BLaER1 (cell line): Measurements from ENCODE around the gene SYNGR4.

ENCODE experiments used
- H3K27ac ChIP-seq: shearing (Covaris generic); formaldehyde crosslinking; 2 replicates; pipeline ENCODE4 v1.8.1; 2022
- H3K27me3 ChIP-seq: shearing (Covaris generic); formaldehyde crosslinking; 2 replicates; pipeline ENCODE4 v1.8.1; 2022
- H3K36me3 ChIP-seq: shearing (Covaris generic); formaldehyde crosslinking; 2 replicates; pipeline ENCODE4 v1.8.1; 2022
- H3K4me1 ChIP-seq: shearing (Covaris generic); formaldehyde crosslinking; 2 replicates; pipeline ENCODE4 v1.8.1; 2022
- H3K4me2 ChIP-seq: shearing (Covaris generic); formaldehyde crosslinking; 2 replicates; pipeline ENCODE4 v1.8.1; 2022
- H3K4me3 ChIP-seq: shearing (Covaris generic); formaldehyde crosslinking; 2 replicates; pipeline ENCODE4 v1.8.1; 2022
- H3K9ac ChIP-seq: shearing (Covaris generic); formaldehyde crosslinking; 2 replicates; pipeline ENCODE4 v1.8.1; 2022
- H3K9me3 ChIP-seq: shearing (Covaris generic); formaldehyde crosslinking; 2 replicates; pipeline ENCODE4 v1.8.1; 2022
- H4K20me1 ChIP-seq: shearing (Covaris generic); formaldehyde crosslinking; 2 replicates; pipeline ENCODE4 v1.8.1; 2022
- Cebpa-rat ChIP-seq: shearing (Covaris generic); IDR thresholded peaks from 2 replicates; pipeline ENCODE4 v1.8.1; 2022

SYNGR4 gene

DNA sequence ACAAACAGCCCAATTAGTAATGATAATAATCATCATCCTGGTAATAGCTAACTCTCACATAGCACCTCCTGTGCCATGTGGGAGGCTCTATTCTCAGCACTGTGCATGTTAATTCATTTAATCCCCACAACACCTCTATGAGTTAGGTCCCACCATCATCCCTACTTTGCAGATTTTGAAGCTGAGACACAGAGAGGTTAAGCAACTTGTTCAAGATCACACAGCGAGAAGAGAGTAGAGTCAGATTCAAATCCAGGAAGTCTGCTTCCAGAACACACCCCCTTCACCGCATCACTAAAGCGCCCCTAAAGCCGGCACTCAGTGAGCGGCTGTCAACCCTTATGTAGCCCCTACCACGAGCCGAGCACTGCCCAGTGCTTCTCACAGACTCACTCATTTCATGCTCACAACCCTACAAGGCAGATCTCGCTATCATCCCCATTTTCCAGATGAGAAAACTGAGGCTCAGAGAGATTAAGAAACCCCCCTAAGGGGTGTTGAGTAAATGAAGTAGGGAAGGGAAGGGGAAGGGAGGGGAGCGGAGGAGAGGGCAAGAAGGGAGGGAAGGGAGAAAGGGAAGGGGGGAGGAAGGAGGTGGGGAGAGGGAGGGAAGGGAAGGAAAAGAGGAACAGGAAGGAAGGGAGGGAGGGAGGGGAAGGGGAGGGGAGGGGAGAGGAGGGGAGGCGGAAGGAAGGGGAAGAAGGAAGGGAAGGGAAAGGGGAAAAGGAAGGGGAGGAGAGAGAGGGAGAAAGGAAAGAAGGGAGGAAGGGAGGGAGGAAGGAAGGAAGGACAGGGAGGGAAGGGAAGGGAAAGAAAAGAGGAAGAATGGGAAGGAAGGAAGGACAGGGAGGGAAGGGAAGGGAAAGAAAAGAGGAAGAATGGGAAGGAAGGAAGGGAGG lies 22.4 kb upstream of the SYNGR4 start:
- no peak overlapping the region for H3K4me3 ChIP-seq
- H3K9ac ChIP-seq: no peak overlapping the region
- H3K36me3 ChIP-seq: peaks cover 3% of the 10 kb centered on the region; the same call in 1 of the 2 replicates
- H3K4me2 ChIP-seq: no peak overlapping the region
- no peaks in the 10 kb centered on the region for H3K9me3 ChIP-seq
- no peaks in the 10 kb centered on the region for H3K27me3 ChIP-seq
- no peaks in the 10 kb centered on the region for H4K20me1 ChIP-seq
- no peak for TF ChIP-seq Cebpa-rat
- peaks cover 6% of the 10 kb centered on the region; the same call in 1 of the 2 replicates for H3K4me1 ChIP-seq
- H3K27ac ChIP-seq: no peak overlapping the region

DNA sequence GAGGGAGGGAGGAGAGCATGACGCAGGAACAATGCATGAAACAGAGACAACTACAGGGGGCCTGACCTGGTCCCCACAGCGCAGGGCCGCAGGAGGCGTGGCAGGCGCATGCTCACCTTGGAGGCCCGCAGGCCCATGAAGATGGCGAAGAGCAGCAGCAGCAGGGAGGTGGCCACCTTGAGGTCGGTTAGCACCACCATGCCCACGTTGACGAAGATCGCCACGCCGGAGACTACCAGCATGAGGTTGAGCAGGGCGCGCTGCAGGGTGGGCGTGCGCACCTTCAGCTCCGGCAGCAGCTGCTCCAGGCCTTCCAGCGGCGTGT lies 21.8 kb upstream of the SYNGR4 start:
- Histone ChIP-seq H3K27ac (no peak overlapping the region), H3K36me3 (peaks cover 3% of the 10 kb centered on the region; the same call in 1 of the 2 replicates), H3K9ac (no peak overlapping the region), H3K9me3 (no peaks in the 10 kb centered on the region), H3K4me1 (peaks cover 6% of the 10 kb centered on the region; the same call in 1 of the 2 replicates), H3K4me3 (no peak overlapping the region), H3K4me2 (no peak overlapping the region), H3K27me3 (no peaks in the 10 kb centered on the region), H4K20me1 (no peaks in the 10 kb centered on the region)
- TF ChIP-seq Cebpa-rat: no peak

DNA sequence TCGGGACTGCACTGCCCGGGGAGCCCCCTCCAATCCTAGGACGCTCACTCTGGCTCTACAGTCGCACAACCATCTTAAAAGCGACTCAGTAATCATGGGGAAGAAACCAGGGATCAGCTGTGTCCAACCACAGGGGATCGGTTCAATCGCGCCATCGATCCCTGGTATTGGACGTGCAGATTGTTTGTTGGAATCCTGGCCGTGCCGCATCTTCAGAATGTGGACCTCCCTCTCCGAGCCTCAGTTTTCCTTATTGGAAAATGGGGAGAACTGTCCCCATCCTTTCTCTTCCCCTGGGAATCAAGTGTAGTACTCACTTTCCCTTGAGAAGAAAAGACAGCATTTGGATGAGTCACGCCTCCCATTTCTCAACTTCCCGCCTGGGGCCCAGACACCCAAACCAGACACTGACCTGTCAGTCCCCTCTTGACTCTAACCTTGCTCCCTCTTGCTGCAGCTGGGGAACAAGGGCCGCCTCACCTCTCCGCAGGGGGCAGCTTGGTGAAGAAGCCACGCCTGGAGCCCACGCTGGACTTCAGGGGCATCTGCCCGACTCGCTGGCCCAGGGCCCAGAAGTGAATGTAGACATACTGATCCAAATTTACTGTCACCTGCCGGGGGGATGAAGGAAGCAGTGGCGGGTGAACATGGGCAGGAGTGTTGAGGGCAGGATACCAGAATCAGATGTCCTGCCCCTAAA lies 21.2 kb upstream of the SYNGR4 start:
- Histone ChIP-seq H3K4me2 (no peak overlapping the region), H3K4me3 (no peak overlapping the region), H4K20me1 (no peaks in the 10 kb centered on the region), H3K27me3 (no peaks in the 10 kb centered on the region), H3K9me3 (no peaks in the 10 kb centered on the region), H3K4me1 (peaks cover 6% of the 10 kb centered on the region; the same call in 1 of the 2 replicates), H3K27ac (no peak overlapping the region), H3K9ac (no peak overlapping the region), H3K36me3 (peaks cover 3% of the 10 kb centered on the region; the same call in 1 of the 2 replicates)
- no peak for TF ChIP-seq Cebpa-rat

DNA sequence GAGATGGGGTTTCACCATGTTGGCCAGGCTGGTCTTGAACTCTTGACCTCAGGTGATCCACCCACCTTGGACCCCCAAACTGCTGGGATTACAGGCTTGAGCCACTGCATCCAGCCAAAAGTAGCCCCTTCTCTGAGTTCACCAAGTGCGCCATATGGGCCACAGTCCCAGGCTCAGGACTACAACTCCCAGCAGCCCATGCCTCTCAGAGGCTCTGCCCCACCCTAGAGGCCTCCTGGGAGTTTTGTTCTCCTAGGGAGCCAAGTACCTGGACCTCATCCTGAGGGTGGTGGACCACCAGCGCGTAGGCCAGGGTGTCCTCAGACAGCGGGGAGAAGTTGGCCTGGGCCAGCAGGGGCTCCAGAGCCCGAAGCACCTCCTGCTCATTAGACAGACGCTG lies 19.3 kb upstream of the SYNGR4 start:
- H3K36me3 ChIP-seq: peaks cover 3% of the 10 kb centered on the region; the same call in 1 of the 2 replicates
- no peak overlapping the region for H3K4me3 ChIP-seq
- no peaks in the 10 kb centered on the region for H4K20me1 ChIP-seq
- H3K9me3 ChIP-seq: no peaks in the 10 kb centered on the region
- H3K4me1 ChIP-seq: peaks cover 6% of the 10 kb centered on the region; the same call in 1 of the 2 replicates
- TF ChIP-seq Cebpa-rat: no peak
- no peaks in the 10 kb centered on the region for H3K27me3 ChIP-seq
- no peak overlapping the region for H3K9ac ChIP-seq
- no peak overlapping the region for H3K27ac ChIP-seq
- H3K4me2 ChIP-seq: no peak overlapping the region

DNA sequence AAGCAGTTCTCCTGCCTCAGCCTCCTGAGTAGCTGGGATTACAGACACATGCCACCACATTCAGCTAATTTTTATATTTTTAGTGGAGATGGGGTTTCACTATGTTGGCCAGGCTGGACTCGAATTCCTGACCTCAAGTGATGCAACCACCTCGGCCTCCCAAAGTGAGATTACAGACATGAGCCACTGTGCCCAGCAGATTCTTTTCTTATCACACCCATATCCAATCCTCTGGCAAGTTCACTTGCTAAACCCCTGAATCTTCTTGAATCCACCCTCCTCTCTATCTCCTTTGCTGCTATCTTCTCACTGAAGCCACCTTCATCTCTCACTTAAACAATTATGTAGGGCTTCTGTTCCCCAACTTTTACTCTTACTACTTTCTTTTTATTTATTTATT lies 18.0 kb upstream of the SYNGR4 start:
- no peak overlapping the region for H3K4me3 ChIP-seq
- no peak overlapping the region for H3K4me2 ChIP-seq
- no peaks in the 10 kb centered on the region for H4K20me1 ChIP-seq
- no peaks in the 10 kb centered on the region for H3K27me3 ChIP-seq
- no peak overlapping the region for H3K9ac ChIP-seq
- H3K9me3 ChIP-seq: no peaks in the 10 kb centered on the region
- no peak overlapping the region for H3K27ac ChIP-seq
- peaks cover 3% of the 10 kb centered on the region; the same call in 1 of the 2 replicates for H3K36me3 ChIP-seq
- TF ChIP-seq Cebpa-rat: no peak
- H3K4me1 ChIP-seq: no peaks in the 10 kb centered on the region

DNA sequence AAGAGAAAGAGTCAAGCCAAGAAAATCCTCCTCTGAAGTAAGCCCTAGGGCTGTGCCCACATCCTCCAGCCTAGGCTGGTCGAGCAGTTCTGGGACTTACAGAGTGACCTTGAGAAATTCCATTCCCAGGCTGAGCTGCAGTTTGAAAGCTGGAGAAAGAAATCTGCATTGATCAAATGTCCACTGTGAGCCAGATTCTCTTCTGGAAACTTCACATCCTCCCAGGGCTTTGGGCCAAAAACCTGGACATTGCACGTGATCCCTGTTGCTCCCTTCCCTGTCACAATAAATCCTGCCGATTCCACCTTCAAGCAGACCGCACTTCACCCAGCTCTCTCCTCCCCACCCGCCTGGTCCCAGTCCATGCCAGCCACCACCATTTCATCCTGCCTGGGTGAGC lies 16.1 kb upstream of the SYNGR4 start:
- Histone ChIP-seq H3K27me3 (no peaks in the 10 kb centered on the region), H3K4me1 (no peaks in the 10 kb centered on the region), H3K9ac (no peak overlapping the region), H4K20me1 (no peaks in the 10 kb centered on the region), H3K4me3 (no peak overlapping the region), H3K4me2 (no peak overlapping the region), H3K36me3 (peaks cover 3% of the 10 kb centered on the region; the same call in 1 of the 2 replicates), H3K9me3 (no peaks in the 10 kb centered on the region), H3K27ac (no peak overlapping the region)
- no peak for TF ChIP-seq Cebpa-rat

DNA sequence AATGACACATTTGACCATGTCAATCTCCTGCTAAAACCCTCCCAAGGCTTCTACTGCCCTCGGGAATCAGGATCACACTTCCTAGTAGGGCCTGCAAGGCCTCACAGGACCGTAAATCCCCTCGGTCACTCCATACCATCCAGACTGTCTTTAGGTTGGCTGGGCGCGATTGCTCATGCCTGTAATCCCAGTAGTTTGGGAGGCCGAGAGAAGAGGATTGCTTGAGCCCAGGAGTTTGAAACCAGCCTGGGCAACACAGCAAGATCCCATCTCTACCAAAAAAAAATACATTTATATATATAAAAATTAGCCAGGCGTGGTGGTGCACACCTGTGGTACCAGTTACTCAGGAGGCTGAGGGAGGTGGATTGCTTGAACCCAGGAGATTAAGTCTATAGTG lies 15.4 kb upstream of the SYNGR4 start:
- no peak overlapping the region for H3K9ac ChIP-seq
- H4K20me1 ChIP-seq: no peaks in the 10 kb centered on the region
- no peaks in the 10 kb centered on the region for H3K36me3 ChIP-seq
- no peak for TF ChIP-seq Cebpa-rat
- no peak overlapping the region for H3K4me2 ChIP-seq
- no peaks in the 10 kb centered on the region for H3K9me3 ChIP-seq
- no peak overlapping the region for H3K27ac ChIP-seq
- no peaks in the 10 kb centered on the region for H3K4me1 ChIP-seq
- no peaks in the 10 kb centered on the region for H3K27me3 ChIP-seq
- H3K4me3 ChIP-seq: no peak overlapping the region

DNA sequence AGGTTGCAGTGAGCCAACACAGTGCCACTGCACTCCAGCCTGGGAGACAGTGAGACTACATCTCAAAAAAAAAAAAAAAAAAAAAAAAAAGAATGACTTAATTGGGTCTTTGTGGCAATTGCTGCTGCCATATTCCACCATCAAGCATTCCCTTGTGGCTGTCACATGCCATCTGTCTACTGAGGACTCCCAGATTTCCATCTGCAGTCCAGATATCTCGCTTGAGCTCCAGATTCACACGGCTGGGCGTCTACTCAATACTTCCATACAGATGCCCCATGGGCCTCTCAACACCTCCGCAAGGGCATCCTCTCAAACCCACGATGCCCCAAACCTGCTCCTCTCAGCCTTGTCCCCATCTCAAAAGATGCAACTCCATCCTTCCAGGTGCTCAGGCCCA lies 13.3 kb upstream of the SYNGR4 start:
- Histone ChIP-seq H3K4me2 (no peak overlapping the region), H3K4me1 (peaks cover 15% of the 10 kb centered on the region), H3K4me3 (no peak overlapping the region), H3K36me3 (no peaks in the 10 kb centered on the region), H3K27me3 (no peaks in the 10 kb centered on the region), H3K9ac (no peak overlapping the region), H3K9me3 (no peaks in the 10 kb centered on the region), H3K27ac (no peak overlapping the region), H4K20me1 (no peaks in the 10 kb centered on the region)
- no peak for TF ChIP-seq Cebpa-rat

DNA sequence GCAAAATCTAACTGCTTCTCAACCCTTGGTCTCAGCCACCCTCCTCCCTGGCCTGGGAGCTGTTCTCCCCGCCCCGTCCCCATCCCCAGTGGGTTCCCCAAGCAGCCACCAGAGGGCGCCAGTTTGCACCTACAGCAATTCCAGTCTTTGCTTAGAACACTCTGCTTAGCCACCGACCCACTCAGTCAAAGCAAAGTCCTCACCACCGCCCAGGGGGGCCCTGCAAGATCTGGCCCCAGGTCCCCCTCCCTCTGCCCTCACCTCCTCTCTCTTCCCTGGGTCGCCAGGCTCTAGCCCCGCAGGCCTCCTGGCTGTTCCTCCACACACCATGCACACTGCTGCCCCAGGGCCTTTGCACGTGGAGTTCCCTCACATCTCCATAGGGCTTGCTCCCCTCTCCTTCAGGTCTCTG lies 12.8 kb upstream of the SYNGR4 start:
- Histone ChIP-seq H3K27me3 (no peaks in the 10 kb centered on the region), H3K27ac (no peak overlapping the region), H3K9ac (no peak overlapping the region), H3K9me3 (no peaks in the 10 kb centered on the region), H3K4me1 (peaks cover 16% of the 10 kb centered on the region), H3K4me3 (no peak overlapping the region), H4K20me1 (no peaks in the 10 kb centered on the region), H3K36me3 (no peaks in the 10 kb centered on the region), H3K4me2 (no peak overlapping the region)
- no peak for TF ChIP-seq Cebpa-rat

DNA sequence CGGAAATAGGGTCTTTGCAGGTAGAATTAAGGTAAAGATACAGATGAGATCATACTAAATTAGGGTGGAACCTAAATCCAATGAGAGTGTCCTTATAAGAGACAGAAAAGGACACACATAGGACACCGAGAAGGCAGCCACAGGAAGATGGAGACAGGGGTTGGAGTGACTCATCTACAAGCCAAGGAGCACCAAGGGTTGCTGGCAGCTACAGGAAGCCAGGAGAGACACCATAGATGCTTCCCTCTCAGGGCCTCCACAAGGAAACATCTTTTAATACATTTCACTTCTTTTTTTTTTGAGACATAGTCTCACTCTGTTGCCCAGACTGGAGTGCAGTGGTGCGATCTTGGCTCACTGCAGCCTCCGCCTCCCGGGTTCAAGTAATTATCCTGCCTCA lies 10.5 kb upstream of the SYNGR4 start:
- Histone ChIP-seq H3K4me3 (no peak overlapping the region), H3K27me3 (no peaks in the 10 kb centered on the region), H3K27ac (no peak overlapping the region), H4K20me1 (no peaks in the 10 kb centered on the region), H3K4me2 (no peak overlapping the region), H3K9me3 (no peaks in the 10 kb centered on the region), H3K4me1 (peaks cover 16% of the 10 kb centered on the region), H3K9ac (no peak overlapping the region), H3K36me3 (no peaks in the 10 kb centered on the region)
- no peak for TF ChIP-seq Cebpa-rat
